GM20000 (cell line): ENCODE results near the gene LPAR1.

Source experiments
- DNase-seq: peaks from one replicate; pipeline ENCODE4 v3.0.0; 2012; ENCODE audit warnings: low spot score
- TF ChIP-seq, protein P1 (sequence below): IDR thresholded peaks from 2 replicates; pipeline ENCODE4 v1.5.1; 2012; ENCODE audit warnings: mild to moderate bottlenecking, control low read depth; ENCODE audit errors: extremely low read depth, missing control alignments

Gene LPAR1

DNA sequence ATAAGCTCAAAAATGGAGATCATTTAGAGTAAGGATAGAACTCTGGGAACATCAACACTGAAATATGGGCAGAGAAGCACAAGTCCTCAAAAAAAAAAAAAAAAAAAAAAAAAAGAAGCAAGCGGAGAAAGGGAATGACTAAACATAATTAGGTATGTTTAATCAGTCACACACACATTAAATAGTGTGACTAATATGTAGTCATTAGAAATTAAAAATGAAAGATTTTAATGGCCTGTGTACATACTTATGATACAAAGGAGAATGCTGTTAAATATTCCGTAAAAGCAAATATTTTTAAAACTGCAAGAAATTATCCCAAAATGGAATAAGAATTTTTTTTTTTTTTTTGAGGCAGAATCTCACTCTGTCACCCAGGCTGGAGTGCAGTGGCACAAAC is 10.5 kb downstream of the LPAR1 start:
- TF ChIP-seq, protein P1, sequence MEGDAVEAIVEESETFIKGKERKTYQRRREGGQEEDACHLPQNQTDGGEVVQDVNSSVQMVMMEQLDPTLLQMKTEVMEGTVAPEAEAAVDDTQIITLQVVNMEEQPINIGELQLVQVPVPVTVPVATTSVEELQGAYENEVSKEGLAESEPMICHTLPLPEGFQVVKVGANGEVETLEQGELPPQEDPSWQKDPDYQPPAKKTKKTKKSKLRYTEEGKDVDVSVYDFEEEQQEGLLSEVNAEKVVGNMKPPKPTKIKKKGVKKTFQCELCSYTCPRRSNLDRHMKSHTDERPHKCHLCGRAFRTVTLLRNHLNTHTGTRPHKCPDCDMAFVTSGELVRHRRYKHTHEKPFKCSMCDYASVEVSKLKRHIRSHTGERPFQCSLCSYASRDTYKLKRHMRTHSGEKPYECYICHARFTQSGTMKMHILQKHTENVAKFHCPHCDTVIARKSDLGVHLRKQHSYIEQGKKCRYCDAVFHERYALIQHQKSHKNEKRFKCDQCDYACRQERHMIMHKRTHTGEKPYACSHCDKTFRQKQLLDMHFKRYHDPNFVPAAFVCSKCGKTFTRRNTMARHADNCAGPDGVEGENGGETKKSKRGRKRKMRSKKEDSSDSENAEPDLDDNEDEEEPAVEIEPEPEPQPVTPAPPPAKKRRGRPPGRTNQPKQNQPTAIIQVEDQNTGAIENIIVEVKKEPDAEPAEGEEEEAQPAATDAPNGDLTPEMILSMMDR, result no peak

DNA sequence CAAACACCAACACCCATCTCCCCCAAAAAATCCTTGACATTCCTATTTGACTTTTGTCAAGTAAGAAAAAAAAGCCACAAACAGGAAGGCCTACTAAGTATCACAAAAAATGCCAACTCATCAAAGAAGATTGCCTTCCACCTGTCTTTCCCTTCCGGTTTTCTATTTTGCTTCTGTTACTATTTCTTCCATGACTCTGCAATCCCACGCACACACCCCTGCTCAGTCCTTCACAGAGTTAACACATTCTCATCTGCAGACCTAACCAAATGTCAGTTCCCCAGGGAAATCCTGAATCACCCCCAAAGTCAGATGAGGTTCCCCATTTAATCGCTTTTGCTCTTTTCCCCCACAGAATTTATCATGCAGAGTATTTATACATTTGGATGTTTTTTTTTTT is 15.1 kb downstream of the LPAR1 start:
- TF ChIP-seq, protein P1, result no peak
- DNase-seq, result no peak

More for the DNA sequence above, 10.5 kb downstream of the LPAR1 start:
- DNase-seq, result no peak

DNA sequence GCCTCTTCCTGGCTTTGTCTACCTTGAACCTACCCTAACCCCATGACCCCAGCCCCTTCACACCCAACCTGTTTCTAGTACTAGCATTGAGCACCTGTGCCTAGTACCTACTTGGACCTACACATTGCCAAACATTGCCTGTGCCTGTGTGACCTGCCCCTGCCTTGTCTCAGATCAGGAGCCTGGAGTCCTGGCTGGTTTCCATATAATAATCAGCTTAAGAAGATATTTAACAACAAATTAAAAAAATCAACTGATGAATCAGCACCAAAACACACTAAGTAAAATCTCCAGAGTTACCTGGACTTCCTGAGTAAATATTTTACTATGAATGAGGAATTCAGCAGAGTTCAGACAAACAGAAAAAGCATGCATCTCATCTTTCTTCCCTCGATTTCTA is 17.7 kb downstream of the LPAR1 start:
- no peak for DNase-seq
- TF ChIP-seq, protein P1, result no peak

DNA sequence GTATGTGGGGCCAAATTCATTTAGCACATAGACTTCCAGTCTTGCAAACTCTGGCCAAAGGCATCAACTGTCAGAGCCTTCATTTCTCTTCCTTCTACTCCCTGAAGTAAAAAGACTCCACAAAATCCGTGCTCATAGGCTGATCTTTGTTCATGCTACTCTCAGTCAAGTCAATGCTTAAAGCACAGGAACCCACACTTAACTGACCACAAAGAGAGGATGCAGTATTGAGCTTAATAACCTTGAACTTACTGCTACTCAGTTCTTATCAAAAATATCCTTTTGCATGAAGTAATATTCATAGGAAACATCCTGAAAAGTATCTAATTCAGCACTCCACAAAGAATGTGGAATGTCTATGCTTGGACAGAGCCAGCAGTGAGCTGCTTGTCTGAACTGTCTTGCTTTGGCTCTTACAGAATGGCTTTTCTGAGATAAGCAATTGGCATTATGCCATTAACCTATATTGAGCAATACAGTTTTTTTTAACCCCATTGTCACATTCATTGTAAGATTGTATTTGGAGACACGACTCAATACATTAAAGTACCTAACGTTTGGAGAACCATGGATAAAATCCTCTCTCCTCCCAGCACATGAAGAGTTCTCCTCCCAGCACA is 21.7 kb downstream of the LPAR1 start:
- DNase-seq, result no peak
- TF ChIP-seq, protein P1, result no peak

DNA sequence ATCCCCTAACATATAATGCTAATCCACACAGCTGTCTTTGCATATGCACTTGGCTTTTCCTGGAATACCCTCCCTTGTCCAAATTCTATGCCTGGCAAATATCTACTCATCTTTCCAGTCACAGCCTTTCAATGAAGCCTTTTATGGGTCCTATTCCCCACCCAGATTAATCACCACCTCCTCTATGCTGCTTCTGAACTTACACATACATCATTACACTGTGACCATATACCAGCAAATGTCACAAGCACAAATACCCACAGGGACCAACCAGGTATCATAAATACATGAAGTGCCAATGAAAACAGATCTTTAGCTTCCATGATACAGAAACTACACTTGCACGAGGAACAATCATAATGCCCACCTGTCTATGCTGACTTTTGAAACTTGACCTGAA is 22.3 kb downstream of the LPAR1 start:
- no peak for DNase-seq
- TF ChIP-seq, protein P1, result no peak

DNA sequence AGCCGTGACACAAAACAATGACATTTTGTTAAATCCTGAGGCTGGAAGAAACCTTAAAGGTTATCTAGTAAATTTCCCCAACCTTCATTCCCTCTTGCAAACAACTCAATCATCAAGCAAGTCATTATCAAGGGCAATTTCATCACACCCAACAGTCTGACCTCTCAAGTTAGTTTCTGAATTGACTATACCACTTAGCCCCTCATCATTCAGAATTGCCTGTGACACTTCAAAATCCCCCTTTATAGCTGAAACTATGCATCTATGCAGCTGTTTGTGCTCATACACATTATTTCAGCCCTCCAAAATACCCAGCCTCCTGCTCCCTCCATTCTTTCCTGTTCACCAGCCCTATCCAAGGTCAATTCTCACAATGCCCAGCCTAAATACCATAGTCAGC is 24.6 kb downstream of the LPAR1 start:
- TF ChIP-seq, protein P1, result no peak
- no peak for DNase-seq

DNA sequence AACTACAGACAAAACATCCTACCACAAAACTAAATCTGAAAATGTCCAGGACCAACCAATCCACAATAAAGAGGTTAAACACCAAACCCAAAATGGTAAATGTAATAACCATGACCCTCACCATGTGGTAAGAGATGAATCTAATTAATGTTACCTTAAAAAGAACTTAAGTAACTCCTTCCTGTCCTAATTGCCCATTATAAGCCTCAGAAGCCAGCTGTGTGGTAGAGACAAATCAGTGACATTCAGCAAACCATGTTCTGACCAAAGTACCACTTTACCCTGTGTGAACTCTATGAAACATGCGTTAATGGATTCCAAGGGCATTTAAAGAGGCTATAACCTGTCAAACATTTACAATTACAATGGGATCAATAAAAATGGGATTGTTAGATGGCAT is 25.0 kb downstream of the LPAR1 start:
- no peak for DNase-seq
- TF ChIP-seq, protein P1, result no peak
